HEK293 (cell line): ENCODE results near the gene PTPN11.

Source experiments
- CTCF ChIA-PET: fragments of 350-600 bp; formaldehyde crosslinking; extraction: SDS; loops from one replicate; lab custom pipeline; 2021; ENCODE audit warnings: antibody characterized with exemption; lab: Yijun Ruan, JAX
- POLR2A ChIA-PET: fragments of 300-600 bp; formaldehyde crosslinking; extraction: SDS; loops from one replicate; lab custom pipeline; 2020; ENCODE audit warnings: antibody characterized with exemption, inconsistent platforms; lab: Yijun Ruan, JAX
- H3K27ac ChIP-seq: fragments of 200-500 bp; sonication (Bioruptor generic); 2 replicates; pipeline ENCODE4 v1.5.1; 2014; ENCODE audit warnings: low read depth, low read length, control low read depth, inconsistent platforms; ENCODE audit errors: extremely low read depth
- H3K36me3 ChIP-seq, 2 experiments: fragments of 200-500 bp in 1 of 2; sonication (Bioruptor generic) in 1 of 2; 1 replicate in 1 of 2; 2 replicates in 1 of 2; pipeline ENCODE4 v1.5.1; 2014 to 2017; ENCODE audit warnings: inconsistent platforms in 2 of 2, low read length in 2 of 2; ENCODE audit not compliant: control insufficient read depth in 2 of 2, insufficient read depth in 1 of 2
- H3K4me1 ChIP-seq: fragments of 200-500 bp; sonication (Bioruptor generic); 2 replicates; pipeline ENCODE4 v1.5.1; 2014; ENCODE audit warnings: mild to moderate bottlenecking, low read length, inconsistent platforms; ENCODE audit not compliant: control insufficient read depth, insufficient read depth
- H3K4me3 ChIP-seq: 2 replicates; pipeline ENCODE4 v1.5.1; 2011; ENCODE audit warnings: low read depth, mild to moderate bottlenecking, control low read depth, low read length, moderate library complexity
- H3K9me3 ChIP-seq: fragments of 200-500 bp; sonication (Bioruptor generic); 2 replicates; pipeline ENCODE4 v1.5.1; 2014; ENCODE audit warnings: low read depth, low read length, inconsistent platforms; ENCODE audit not compliant: control insufficient read depth, insufficient read depth
- SCRT1 ChIP-seq: fragments of 450-650 bp; formaldehyde crosslinking; IDR thresholded peaks from 2 replicates; pipeline ENCODE4 v1.5.1; 2016; ENCODE audit warnings: missing biosample characterization, missing genetic modification characterization, borderline replicate concordance
- SCRT2 ChIP-seq: fragments of 450-650 bp; formaldehyde crosslinking; IDR thresholded peaks from 2 replicates; pipeline ENCODE4 v1.5.1; 2016; ENCODE audit warnings: missing biosample characterization, missing genetic modification characterization
- TCF7L2 ChIP-seq: IDR thresholded peaks from 2 replicates; pipeline ENCODE4 v1.6.1; 2011; ENCODE audit warnings: low read depth, mild to moderate bottlenecking, inconsistent platforms, low read length, moderate library complexity, borderline replicate concordance
- ZNF19 ChIP-seq: fragments of 450-650 bp; formaldehyde crosslinking; IDR thresholded peaks from 2 replicates; pipeline ENCODE4; 2016; ENCODE audit warnings: missing biosample characterization, missing genetic modification characterization, low read depth
- ZNF202 ChIP-seq: fragments of 450-650 bp; formaldehyde crosslinking; IDR thresholded peaks from 2 replicates; pipeline ENCODE4 v1.5.1; 2016; ENCODE audit warnings: missing biosample characterization, missing genetic modification characterization, borderline replicate concordance
- ZNF214 ChIP-seq: fragments of 450-650 bp; formaldehyde crosslinking; IDR thresholded peaks from 2 replicates; pipeline ENCODE4 v1.5.1; 2017; ENCODE audit warnings: missing biosample characterization, mild to moderate bottlenecking, missing genetic modification characterization, borderline replicate concordance
- ZNF366 ChIP-seq: fragments of 450-650 bp; formaldehyde crosslinking; conservative IDR thresholded peaks from 2 replicates; pipeline ENCODE4 v1.5.1; 2016; ENCODE audit warnings: missing biosample characterization, missing genetic modification characterization
- ZNF423 ChIP-seq: fragments of 450-650 bp; formaldehyde crosslinking; IDR thresholded peaks from 2 replicates; pipeline ENCODE4 v1.5.1; 2016; ENCODE audit warnings: missing biosample characterization, missing genetic modification characterization
- ZNF426 ChIP-seq: fragments of 450-650 bp; formaldehyde crosslinking; IDR thresholded peaks from 2 replicates; pipeline ENCODE4 v1.5.1; 2017; ENCODE audit warnings: missing biosample characterization, missing genetic modification characterization, mild to moderate bottlenecking, inconsistent platforms, moderate library complexity
- ZNF514 ChIP-seq: fragments of 450-650 bp; formaldehyde crosslinking; IDR thresholded peaks from 2 replicates; pipeline ENCODE4 v1.5.1; 2016; ENCODE audit warnings: missing biosample characterization, missing genetic modification characterization
- ZNF530 ChIP-seq: fragments of 450-650 bp; formaldehyde crosslinking; IDR thresholded peaks from 2 replicates; pipeline ENCODE4 v1.5.1; 2016; ENCODE audit warnings: low read depth, missing biosample characterization, missing genetic modification characterization
- ZNF624 ChIP-seq: fragments of 450-650 bp; formaldehyde crosslinking; IDR thresholded peaks from 2 replicates; pipeline ENCODE4 v1.5.1; 2017; ENCODE audit warnings: missing biosample characterization, missing genetic modification characterization
- ZNF639 ChIP-seq: fragments of 450-650 bp; formaldehyde crosslinking; IDR thresholded peaks from 2 replicates; pipeline ENCODE4 v1.5.1; 2016; ENCODE audit warnings: missing biosample characterization, missing genetic modification characterization
- ZNF664 ChIP-seq: fragments of 450-650 bp; formaldehyde crosslinking; IDR thresholded peaks from 2 replicates; pipeline ENCODE4 v1.5.1; 2016; ENCODE audit warnings: missing biosample characterization, missing genetic modification characterization
- ZNF701 ChIP-seq: fragments of 450-650 bp; formaldehyde crosslinking; IDR thresholded peaks from 2 replicates; pipeline ENCODE4 v1.5.1; 2016; ENCODE audit warnings: missing biosample characterization, missing genetic modification characterization
- ZNF747 ChIP-seq: fragments of 450-650 bp; formaldehyde crosslinking; IDR thresholded peaks from 2 replicates; pipeline ENCODE4 v1.5.1; 2016; ENCODE audit warnings: missing biosample characterization, missing genetic modification characterization
- ZNF768 ChIP-seq: fragments of 450-650 bp; formaldehyde crosslinking; IDR thresholded peaks from 2 replicates; pipeline ENCODE4 v1.5.1; 2018; ENCODE audit warnings: missing biosample characterization, mild to moderate bottlenecking, missing genetic modification characterization
- TF ChIP-seq, protein P1 (sequence below): fragments of 450-650 bp; formaldehyde crosslinking; IDR thresholded peaks from 2 replicates; pipeline ENCODE4 v1.5.1; 2017; ENCODE audit warnings: missing biosample characterization, missing genetic modification characterization
- TF ChIP-seq, protein P2 (sequence below): fragments of 450-650 bp; IDR thresholded peaks from 2 replicates; pipeline ENCODE4 v1.5.1; 2018; ENCODE audit warnings: missing biosample characterization, missing genetic modification characterization

Gene PTPN11

GRCh38 chr12:112536367-112536730 lies 117.6 kb downstream of the PTPN11 start (continued):
- TF ChIP-seq ZNF514 (tag by site-specific recombination) (no peak), ZNF530 (tag by site-specific recombination) (no peak), TCF7L2 (no peak), ZNF426 (tag by site-specific recombination) (no peak), ZNF202 (tag by site-specific recombination) (no peak), ZNF214 (no peak), ZNF747 (tag by site-specific recombination) (no peak)

DNA sequence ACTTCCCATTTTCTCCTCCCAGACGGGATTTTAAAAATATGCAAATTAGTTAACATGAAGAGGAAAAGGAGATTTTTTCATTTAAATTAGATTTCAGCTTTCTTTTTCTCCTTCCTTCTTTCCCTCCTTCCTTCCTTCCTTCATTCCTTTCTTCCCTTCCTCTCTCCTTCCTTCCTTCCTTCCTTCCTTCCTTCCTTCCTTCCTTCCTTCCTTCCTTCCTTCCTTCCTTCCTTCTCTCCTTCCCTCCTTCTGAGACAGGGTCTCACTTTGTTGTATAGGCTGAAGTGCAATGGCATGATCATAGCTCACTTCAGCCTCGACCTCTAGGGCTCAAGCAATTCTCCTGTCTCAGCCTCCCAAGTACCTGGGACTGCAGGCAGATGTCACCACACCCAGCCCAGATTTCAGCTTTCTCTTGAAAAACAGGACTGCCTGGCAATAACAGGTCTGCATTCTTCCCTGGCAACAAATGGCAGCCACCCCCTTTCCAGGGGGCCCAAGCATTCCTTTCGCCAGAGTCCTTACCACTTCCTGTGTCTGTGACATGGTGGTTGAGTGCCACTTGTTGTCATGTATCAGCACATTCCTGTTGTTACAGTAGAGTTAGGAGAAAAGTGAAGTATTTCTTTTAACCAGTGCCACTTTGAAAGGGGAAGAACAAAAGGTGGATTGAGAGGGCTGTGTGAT lies 119.1 kb downstream of the PTPN11 start:
- ChIA-PET CTCF (interaction anchor here (0.7 to 1.0 kb wide), 2 partner anchors 87 to 426 kb away, joined by 3 to 6 read pairs; no protein-coding TSS in a partner anchor), POLR2A (interaction anchor here (0.6 to 0.7 kb wide), 2 partner anchors 94 to 652 kb away, joined by 5 to 6 read pairs; no protein-coding TSS in a partner anchor)
- no peak overlapping the region for H3K4me3 ChIP-seq
- no peak for TF ChIP-seq ZNF624
- TF ChIP-seq, protein P1, sequence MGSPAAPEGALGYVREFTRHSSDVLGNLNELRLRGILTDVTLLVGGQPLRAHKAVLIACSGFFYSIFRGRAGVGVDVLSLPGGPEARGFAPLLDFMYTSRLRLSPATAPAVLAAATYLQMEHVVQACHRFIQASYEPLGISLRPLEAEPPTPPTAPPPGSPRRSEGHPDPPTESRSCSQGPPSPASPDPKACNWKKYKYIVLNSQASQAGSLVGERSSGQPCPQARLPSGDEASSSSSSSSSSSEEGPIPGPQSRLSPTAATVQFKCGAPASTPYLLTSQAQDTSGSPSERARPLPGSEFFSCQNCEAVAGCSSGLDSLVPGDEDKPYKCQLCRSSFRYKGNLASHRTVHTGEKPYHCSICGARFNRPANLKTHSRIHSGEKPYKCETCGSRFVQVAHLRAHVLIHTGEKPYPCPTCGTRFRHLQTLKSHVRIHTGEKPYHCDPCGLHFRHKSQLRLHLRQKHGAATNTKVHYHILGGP (tag by site-specific recombination): no peak
- TF ChIP-seq ZNF664 (tag by site-specific recombination): no peak
- TF ChIP-seq SCRT1: 0 out of 2 replicates have a peak, but pooled peaks have one; percentile 11
- TF ChIP-seq, protein P2, sequence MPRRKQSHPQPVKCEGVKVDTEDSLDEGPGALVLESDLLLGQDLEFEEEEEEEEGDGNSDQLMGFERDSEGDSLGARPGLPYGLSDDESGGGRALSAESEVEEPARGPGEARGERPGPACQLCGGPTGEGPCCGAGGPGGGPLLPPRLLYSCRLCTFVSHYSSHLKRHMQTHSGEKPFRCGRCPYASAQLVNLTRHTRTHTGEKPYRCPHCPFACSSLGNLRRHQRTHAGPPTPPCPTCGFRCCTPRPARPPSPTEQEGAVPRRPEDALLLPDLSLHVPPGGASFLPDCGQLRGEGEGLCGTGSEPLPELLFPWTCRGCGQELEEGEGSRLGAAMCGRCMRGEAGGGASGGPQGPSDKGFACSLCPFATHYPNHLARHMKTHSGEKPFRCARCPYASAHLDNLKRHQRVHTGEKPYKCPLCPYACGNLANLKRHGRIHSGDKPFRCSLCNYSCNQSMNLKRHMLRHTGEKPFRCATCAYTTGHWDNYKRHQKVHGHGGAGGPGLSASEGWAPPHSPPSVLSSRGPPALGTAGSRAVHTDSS (tag by site-specific recombination): no peak
- TF ChIP-seq ZNF423: no peak
- peak; percentile 96 for TF ChIP-seq ZNF366 (tag by site-specific recombination)
- peak; percentile 48; the same call in 1 of the 2 replicates for TF ChIP-seq SCRT2 (tag by site-specific recombination)
- no peak for TF ChIP-seq ZNF639 (tag by site-specific recombination)
- H3K9me3 ChIP-seq: no peaks in the 10 kb centered on the region
- no peak overlapping the region for H3K27ac ChIP-seq
- H3K4me1 ChIP-seq: no peaks in the 10 kb centered on the region
- no peaks in the 10 kb centered on the region for H3K36me3 ChIP-seq

- TF ChIP-seq ZNF19 (tag by site-specific recombination) (no peak), ZNF701 (no peak), ZNF768 (peak; percentile 89)
- TF ChIP-seq, all 188 proteins: peak for 1
- Histone ChIP-seq H3K36me3 (no peaks in the 10 kb centered on the region), H3K27ac (no peak overlapping the region), H3K4me3 (no peak overlapping the region), H3K9me3 (no peaks in the 10 kb centered on the region), H3K4me1 (no peaks in the 10 kb centered on the region)
- ChIA-PET POLR2A (no interaction called here), CTCF (interaction anchor here (0.6 to 1.4 kb wide), 6 partner anchors 12 to 251 kb away, joined by 3 to 6 read pairs (median 3); no protein-coding TSS in a partner anchor)
Observed at GRCh38 chr12:112538740-112539139, 120.0 kb downstream of the PTPN11 start.
